Stimulated activated CD8-positive, alpha-beta memory T cell treated with anti-CD3 and anti-CD28 coated beads, Interleukin-12 subunit alpha, Interleukin-12 subunit beta, amount 100 ng/mL, for 24 hours (primary cell): Measurements from ENCODE around the gene FNDC3B.

Experiments
- DNase-seq: peaks from one replicate; pipeline ENCODE4 v3.0.0-alpha.2; 2020; ENCODE audit errors: extremely low read depth

Gene FNDC3B

GRCh38 chr3:172112734-172113120, 73.3 kb downstream of the FNDC3B start:
- no peak for DNase-seq

GRCh38 chr3:172113710-172114109, 74.3 kb downstream of the FNDC3B start:
- no peak for DNase-seq

- no peak for DNase-seq
These were observed 75.7 kb downstream of the FNDC3B start for GRCh38 chr3:172115059-172115458.

- no peak for DNase-seq
These were observed 76.4 kb downstream of the FNDC3B start for GRCh38 chr3:172115787-172116186.

- DNase-seq = no peak
These were observed 78.6 kb downstream of the FNDC3B start for GRCh38 chr3:172118019-172118418.

- DNase-seq = no peak
These were observed 80.0 kb downstream of the FNDC3B start for GRCh38 chr3:172119266-172119969.

GRCh38 chr3:172120912-172121311, 81.5 kb downstream of the FNDC3B start:
- no peak for DNase-seq

- DNase-seq = no peak
These were observed 82.6 kb downstream of the FNDC3B start for GRCh38 chr3:172121981-172122380.

GRCh38 chr3:172124271-172124670, 84.9 kb downstream of the FNDC3B start:
- DNase-seq = no peak

GRCh38 chr3:172125053-172125452, 85.7 kb downstream of the FNDC3B start:
- DNase-seq = no peak

GRCh38 chr3:172125963-172126457, 86.6 kb downstream of the FNDC3B start:
- DNase-seq = no peak

- no peak for DNase-seq
These were observed 87.4 kb downstream of the FNDC3B start for GRCh38 chr3:172126741-172127140.

GRCh38 chr3:172127141-172127540, 87.8 kb downstream of the FNDC3B start:
- no peak for DNase-seq

- no peak for DNase-seq
These were observed 88.7 kb downstream of the FNDC3B start for GRCh38 chr3:172127929-172128580.

GRCh38 chr3:172128858-172129257, 89.5 kb downstream of the FNDC3B start:
- DNase-seq = no peak

- no peak for DNase-seq
These were observed 90.1 kb downstream of the FNDC3B start for GRCh38 chr3:172129498-172129849.

- no peak for DNase-seq
These were observed 90.7 kb downstream of the FNDC3B start for GRCh38 chr3:172129850-172130716.

- no peak for DNase-seq
These were observed 91.3 kb downstream of the FNDC3B start for GRCh38 chr3:172130717-172131050.

- no peak for DNase-seq
These were observed 92.4 kb downstream of the FNDC3B start for GRCh38 chr3:172131746-172132145.

- no peak for DNase-seq
These were observed 92.8 kb downstream of the FNDC3B start for GRCh38 chr3:172132159-172132586.

GRCh38 chr3:172132721-172133311, 93.4 kb downstream of the FNDC3B start:
- DNase-seq = no peak

GRCh38 chr3:172133838-172134237, 94.5 kb downstream of the FNDC3B start:
- no peak for DNase-seq
